ENCODE measurements around the gene CNTN4.

The CNTN4 gene

GRCh38 chr3:3005146-3005744 is 906.6 kb downstream of the CNTN4 start:
- DNase-seq: no peak

DNA sequence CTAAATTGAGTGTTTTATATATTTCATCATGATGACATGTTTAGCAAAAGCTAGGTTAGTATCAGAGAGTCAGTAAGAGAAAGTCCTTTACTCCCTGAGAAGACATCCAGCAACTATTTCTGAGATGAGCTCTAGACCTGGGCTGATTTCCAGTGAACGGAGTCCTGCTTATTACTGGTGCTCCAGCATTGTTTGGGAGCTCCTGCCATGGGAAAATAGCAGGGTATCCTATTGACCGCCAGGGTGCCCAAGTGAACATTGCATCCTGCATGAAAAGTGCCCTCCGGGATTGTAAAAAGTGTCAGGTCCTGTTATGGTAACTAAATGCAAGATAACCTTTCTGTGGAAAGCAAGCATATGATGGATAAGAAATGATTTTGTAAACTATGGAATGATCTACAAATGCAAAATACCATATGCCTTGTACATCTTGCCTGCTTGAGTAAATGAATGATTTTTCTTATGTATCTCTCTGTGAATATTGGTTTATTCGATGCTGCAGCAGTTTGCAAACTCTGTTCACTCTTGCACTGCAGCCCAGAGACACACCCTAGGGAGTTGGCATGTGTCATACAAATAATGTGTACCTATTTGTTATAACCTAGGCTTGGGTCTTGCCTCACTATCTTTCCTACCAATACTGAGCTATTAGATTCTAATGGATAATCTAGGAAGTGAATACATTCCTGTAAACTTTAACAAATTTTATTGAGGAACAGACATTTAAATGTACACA is 914.8 kb downstream of the CNTN4 start:
- DNase-seq: no peak

DNA sequence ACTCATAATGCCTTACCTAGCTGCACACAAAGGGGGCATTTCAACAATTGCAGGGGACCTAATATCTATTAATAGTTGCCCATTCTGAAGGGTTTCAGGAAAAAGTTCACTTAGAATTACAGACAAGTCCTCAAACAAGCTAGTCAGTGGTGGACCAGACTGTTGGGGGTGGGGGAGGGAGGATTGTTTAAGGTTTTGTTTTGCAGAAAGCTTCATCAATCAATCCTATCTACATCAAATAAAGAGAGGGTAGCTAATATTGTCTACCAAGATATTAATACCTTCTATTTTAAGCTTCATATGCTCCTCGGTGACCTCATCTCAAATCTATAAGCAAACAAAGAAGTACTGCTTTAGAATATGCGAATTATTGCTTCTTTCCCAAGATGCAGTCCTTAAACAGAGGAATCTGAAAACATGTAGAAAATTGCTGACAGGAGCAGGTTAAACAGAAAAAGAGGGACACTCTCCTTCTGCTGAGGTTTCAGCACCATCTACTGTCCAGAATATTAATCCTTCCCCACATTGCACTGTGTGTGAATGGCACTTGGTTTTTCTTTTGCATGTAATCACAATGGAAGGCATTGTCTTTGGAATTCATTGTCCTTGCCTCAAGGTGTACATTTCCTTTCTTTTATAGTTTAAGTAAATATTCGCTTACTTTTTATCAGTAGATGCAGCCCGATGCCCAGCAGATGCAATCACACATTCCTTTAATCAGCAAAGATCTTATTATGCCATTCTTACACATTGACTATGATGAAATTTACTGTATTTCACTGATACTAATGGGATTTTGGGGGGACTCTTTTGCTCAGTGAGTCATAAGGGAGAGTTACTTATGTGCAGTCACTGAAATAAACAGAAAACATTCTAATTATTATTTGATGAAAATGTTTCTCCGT is 916.8 kb downstream of the CNTN4 start:
- no peak for DNase-seq

DNA sequence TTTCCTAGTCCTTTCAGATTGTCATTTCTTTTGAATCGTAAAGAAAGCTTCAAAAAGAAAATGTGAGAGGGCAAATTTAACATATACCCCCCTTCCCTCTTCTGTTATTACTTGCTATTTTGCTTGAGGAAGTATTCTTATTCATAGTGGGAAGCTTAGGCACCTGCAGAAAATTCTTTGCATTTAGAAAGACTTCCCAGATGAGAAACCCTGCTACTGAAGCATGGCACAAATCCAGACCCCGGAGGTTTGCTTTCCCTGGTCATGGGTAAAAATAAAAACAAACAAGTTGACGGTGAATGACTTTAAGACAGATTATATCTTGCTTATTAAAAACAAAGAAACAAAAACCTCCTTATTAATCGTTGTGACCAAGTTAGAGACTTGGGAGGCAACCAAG is 917.6 kb downstream of the CNTN4 start:
- no peak for DNase-seq

- DNase-seq: no peak
Measured at GRCh38 chr3:3020209-3020608, 921.5 kb downstream of the CNTN4 start.

DNA sequence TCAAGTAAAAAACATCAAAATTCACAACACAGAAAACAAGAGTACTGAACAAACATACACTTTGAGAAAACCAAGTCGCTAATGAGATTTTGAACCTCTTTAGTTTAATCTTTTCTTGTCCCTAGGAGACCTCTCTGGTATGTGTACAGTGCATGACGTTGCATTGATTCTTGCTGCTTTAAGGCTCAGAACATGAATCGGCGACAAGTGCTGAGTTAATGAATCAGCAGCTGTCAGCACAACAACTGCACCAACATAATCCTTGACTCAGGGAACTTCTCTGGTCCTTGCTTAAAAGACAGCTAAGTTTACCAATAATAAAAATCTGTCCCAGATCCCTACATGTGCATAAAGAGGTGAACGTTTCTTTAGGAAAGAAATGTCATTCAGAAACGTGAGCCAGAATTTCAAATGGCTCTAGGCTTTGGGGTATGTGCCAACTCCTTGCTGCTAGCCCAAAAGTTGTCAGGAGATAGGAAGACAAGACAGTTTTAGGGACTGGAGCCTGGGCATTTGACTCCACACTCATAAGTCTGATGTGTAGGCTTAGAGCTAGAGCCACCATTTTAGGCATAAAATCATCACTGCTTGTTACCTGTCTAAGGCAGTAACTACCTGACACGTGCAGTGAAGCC is 924.6 kb downstream of the CNTN4 start:
- DNase-seq: no peak

- no peak for DNase-seq
Measured at GRCh38 chr3:3027976-3028567, 929.4 kb downstream of the CNTN4 start.

- no peak for DNase-seq
Measured at GRCh38 chr3:3031326-3031725, 932.7 kb downstream of the CNTN4 start.

GRCh38 chr3:3037156-3037555 is 938.5 kb downstream of the CNTN4 start:
- DNase-seq: no peak

DNA sequence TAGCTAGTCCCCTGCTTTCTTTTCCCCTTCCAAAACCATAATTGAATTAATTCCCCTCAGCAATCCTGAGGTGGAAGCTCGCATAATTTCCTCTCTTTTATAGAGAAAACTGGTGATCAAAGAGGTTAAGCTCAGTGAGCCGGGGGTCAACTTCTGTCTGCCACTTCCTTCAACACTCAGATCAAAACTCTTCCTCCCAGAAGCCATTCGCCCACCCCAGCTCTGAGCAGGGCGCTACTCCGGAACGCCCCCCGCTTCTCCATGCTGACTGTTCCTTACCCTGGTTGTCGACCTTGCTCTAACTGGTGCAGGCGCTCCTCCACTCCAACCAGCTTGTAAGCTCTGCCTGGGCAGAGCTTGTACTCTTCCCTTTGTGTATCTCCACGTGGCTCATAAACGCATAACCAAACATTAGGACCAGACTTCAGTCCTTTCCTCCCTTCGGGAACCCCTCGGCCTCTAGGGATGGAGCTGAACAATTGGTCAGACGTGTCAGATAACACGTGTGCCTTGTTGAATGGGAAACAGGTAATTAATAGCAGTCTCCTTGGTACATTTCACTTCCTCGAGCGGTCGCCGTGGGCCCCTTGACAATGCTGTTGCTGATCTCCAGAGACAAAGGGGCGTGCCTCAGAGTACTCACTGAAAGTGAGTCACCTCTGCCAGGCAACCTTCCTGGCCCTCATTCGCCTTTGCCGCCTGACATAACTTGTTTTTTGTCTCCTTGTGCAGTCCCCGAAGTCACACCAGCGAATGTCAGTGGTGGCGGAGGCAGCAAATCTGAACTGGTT is 939.7 kb downstream of the CNTN4 start:
- DNase-seq: no peak

DNA sequence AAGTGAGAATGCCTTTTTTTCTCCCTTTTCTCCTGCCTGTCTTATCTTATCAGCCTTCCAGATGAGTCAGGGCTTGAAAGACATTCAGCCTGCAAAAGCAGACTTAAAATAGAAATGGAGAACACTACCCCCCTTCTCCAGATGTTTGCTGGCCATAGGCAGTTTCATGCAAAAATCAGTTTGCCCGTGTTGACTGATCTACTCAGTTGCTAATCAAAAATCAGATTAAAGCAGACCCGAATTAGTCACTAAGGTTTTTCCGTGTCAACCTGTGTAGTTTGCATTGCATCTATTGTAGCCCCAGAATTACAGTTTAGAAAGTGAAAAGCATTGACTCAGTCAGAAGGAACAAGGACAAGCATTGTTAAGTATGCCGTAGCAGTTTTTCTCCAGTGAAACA is 955.3 kb downstream of the CNTN4 start:
- no peak for DNase-seq

DNA sequence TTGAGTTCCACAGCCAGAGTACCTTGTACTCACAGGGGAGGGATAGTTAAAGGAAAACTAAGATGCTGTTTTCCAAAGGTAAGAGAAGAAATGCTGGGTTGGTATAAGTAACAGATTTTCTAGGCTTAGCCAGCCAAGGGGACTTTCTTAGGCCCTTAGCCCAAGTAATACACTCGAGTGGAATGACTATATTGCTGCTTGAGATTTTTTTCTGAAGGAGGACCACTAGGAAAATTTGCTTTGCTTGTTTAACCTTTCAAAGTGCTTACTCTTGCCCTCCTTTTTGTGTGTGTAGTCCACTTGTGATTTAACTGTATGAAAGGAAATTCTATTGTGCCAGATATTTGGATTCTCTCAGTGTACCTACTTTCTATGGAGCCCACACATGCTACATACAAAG is 961.0 kb downstream of the CNTN4 start:
- DNase-seq: no peak

DNA sequence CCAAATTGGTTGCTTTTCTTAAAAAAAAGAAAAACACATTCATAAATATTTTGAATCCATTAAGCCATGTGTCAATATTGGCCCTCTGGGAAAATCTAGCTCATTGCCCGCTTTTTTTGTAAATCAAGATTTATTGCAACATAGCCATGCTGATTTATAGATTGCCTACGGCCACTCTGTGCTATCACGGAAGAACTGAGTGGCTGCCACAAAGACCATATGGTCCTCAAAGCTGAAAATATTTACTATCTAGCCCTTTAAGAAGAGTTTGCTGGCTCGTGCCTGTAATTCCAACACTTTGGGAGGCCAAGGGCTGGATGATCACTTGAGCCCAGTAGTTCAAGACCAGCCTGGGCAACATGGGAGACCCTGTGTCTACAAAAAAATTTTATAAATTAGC is 965.6 kb downstream of the CNTN4 start:
- DNase-seq: no peak

- DNase-seq: no peak
Measured at GRCh38 chr3:3065876-3066275, 967.2 kb downstream of the CNTN4 start.

- DNase-seq: no peak
Measured at GRCh38 chr3:3066378-3066777, 967.7 kb downstream of the CNTN4 start.

DNA sequence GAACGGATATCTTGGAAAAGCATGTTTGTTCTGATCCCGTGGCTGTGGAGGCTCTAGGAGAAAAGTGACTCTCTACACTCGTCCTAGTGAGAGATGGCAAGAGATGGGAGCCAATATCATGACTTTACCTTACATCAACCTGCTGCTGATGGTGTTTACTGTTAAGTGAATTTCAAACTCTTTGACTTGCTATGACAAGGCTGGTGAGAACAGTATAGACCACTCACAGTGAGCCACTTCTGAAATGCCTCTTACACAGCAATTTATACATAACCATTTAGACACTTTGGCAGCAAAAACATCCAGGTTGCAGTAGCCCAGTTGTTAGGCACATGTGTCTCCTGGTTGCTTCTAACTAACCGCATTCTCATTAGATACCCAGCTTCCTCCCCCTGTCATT is 968.2 kb downstream of the CNTN4 start:
- no peak for DNase-seq

GRCh38 chr3:3068358-3068881 is 969.8 kb downstream of the CNTN4 start:
- peak; percentile 2 for DNase-seq

DNA sequence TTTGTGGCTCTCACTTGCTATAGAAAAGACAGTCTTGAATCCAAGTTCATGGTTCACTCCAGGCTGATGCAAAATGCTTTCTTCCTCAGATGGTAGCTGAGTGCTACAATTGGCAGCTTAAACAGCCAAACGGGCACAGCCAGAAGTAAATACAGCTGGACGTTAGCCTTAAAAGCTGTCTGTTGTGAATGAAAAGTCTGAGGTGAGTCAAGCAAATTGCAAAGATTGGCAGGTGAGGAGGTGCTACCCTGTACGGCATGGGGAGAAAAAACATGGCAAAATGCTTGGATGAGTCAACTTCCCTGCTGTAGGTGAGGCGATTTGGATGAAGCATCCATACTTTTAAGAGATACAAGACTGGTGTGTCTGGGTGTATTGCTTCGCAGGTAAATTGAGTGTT is 971.1 kb downstream of the CNTN4 start:
- no peak for DNase-seq

- DNase-seq: no peak
Measured at GRCh38 chr3:3071136-3071535, 972.5 kb downstream of the CNTN4 start.

DNA sequence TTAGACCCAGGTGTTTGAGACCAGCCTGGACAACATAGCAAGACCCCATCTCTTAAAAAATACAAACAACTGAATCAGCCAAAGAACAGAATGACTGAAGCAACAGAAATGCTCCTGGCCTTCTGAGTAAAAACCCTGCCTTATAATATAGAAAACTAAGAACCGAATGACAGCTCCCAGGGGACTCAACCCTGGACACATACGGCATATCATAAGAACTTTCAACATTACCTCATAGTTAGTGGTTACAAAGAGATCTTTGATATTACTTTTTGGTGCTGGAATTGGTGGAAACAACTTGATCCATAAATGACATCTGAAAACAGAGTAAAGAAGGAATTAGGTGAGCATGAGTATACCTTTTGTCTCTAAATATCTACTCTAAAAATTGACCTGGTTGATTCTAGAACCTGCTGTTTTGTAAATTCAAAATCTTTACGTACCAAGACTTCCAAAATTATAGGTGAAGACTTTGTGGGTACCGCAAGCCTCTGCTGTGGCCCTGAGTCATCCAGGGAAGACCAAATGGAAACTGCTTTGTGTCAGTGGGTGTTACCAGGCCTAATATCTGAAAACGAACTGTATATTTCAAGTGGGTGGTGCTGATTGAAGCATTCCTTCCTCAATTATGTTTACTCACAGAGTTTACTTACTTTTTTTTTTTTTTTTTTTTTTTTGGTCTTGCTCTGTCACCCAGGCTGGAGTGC is 976.0 kb downstream of the CNTN4 start:
- no peak for DNase-seq

- DNase-seq: no peak
Measured at GRCh38 chr3:3080309-3080708, 981.6 kb downstream of the CNTN4 start.
